T-helper 1 cell treated with Interleukin-12 subunit alpha and Interleukin-12 subunit beta and Interleukin-4 antibody, amounts not matched to agents 30 μg/mL and 1 μg/mL, for 36 hours (primary cell): ENCODE data around the gene FAM161A.

Experiments used
- H3K27ac Mint-ChIP-seq: one replicate; pipeline ENCODE4 v1.8.0; 2021; ENCODE audit warnings: mild to moderate bottlenecking, mixed read lengths
- H3K27me3 Mint-ChIP-seq: one replicate; pipeline ENCODE4 v1.8.0; 2021; ENCODE audit warnings: low read depth, mixed read lengths
- H3K36me3 Mint-ChIP-seq: one replicate; pipeline ENCODE4 v1.8.0; 2021; ENCODE audit warnings: low read depth, mixed read lengths
- H3K4me1 Mint-ChIP-seq: one replicate; pipeline ENCODE4 v1.8.0; 2021; ENCODE audit warnings: low read depth, mixed read lengths
- H3K4me3 Mint-ChIP-seq: one replicate; pipeline ENCODE4 v1.8.0; 2021; ENCODE audit warnings: mild to moderate bottlenecking, moderate library complexity, mixed read lengths
- H3K9me3 Mint-ChIP-seq: one replicate; pipeline ENCODE4 v1.8.0; 2021; ENCODE audit warnings: mixed read lengths

The FAM161A gene

DNA sequence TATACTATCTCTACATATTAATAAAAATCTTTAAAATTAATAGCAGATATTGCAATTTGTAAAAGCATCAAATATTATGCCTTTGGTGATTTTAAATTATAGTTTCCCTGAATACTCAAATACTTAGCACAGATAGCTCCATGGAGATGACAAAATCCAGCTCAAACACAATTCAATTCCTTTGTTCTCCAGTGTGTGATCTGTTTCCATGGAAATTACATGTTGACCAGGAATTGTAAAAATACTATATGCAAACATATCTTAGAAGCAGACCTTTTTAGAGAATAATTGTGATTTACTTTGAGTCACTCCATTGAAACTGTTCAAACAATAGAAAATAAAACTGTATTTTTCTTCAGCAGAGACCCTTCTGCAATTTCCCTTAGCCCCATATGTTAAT lies 68.3 kb downstream of the FAM161A start:
- Mint-ChIP-seq H3K4me1 (no peaks in the 10 kb centered on the region), H3K4me3 (no peak overlapping the region), H3K36me3 (no peaks in the 10 kb centered on the region), H3K27ac (no peak overlapping the region), H3K9me3 (peaks cover 4% of the 10 kb centered on the region), H3K27me3 (peaks cover 13% of the 10 kb centered on the region)

DNA sequence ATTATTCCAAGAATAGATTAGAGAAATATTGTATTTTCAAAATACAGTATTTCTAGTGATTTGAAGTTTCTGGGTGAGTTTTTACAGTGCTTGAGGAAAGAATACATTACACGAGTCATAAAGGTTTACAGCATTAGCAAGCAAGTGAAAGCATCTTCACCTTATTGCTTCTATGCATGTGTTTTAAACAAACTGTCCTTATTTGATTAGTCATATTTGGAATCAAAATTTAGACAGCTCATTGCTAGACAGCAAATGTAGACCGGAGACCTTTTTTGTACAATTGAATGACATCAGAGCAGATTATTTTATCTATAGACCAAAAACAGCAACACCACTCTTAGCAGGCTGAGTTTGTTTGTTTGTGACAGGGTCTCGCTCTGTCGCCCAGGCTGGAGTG lies 69.2 kb downstream of the FAM161A start:
- H3K4me1 Mint-ChIP-seq: no peaks in the 10 kb centered on the region
- no peaks in the 10 kb centered on the region for H3K36me3 Mint-ChIP-seq
- peaks cover 13% of the 10 kb centered on the region for H3K27me3 Mint-ChIP-seq
- peaks cover 7% of the 10 kb centered on the region for H3K9me3 Mint-ChIP-seq
- no peak overlapping the region for H3K27ac Mint-ChIP-seq
- H3K4me3 Mint-ChIP-seq: no peak overlapping the region

DNA sequence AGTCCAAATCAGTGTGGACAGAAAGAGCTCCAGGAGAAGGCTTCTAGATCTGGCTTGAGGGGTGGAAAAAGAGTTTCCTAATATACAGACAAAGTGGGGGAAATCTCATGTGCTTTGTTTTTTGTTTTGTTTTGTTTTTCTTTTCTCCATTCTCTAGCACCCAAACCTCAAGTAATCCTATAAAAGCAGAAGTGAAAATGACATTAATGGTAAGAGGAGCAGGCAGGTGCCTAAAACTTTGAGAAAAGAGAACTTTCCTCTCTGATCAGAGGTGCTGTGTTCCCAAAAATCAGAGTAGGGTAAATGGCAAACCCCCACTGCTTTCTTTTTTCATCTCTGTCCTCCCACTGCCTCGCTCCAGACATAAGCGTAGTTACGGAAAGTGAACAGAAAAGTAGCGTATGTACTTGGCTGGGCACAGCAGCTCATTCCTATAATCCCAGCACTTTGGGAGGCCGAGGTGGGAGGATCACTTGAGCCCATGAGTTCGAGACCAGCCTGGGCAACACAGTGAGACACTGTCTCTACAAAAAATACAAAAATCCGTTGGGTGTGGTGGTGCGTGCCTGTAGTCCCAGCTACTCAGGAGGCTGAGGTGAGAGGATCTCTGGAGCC lies 77.8 kb downstream of the FAM161A start:
- Mint-ChIP-seq H3K27ac (no peak overlapping the region), H3K4me1 (no peaks in the 10 kb centered on the region), H3K9me3 (peaks cover 7% of the 10 kb centered on the region), H3K4me3 (no peak overlapping the region), H3K36me3 (no peaks in the 10 kb centered on the region), H3K27me3 (peaks cover 20% of the 10 kb centered on the region)
